Progenitor cell of endocrine pancreas (in vitro differentiated cells): ENCODE data around the gene SORCS2. TPM values are rescaled to one million over a fixed set of nuclear protein-coding genes. Genes with fewer than 3 reads are reported as not detected.

Experiments
- DNase-seq: peaks from one replicate; pipeline ENCODE4 v3.0.0; 2021; ENCODE audit warnings: low spot score; ENCODE audit not compliant: unreplicated experiment
- H3K27ac Mint-ChIP-seq: 2 replicates; pipeline ENCODE4 v1.8.0; 2021; ENCODE audit warnings: mild to moderate bottlenecking, moderate library complexity, mixed read lengths
- H3K27me3 Mint-ChIP-seq: 2 replicates; pipeline ENCODE4 v1.8.0; 2021; ENCODE audit warnings: mixed read lengths
- H3K36me3 Mint-ChIP-seq: 2 replicates; pipeline ENCODE4 v1.8.0; 2022; ENCODE audit warnings: mixed read lengths; ENCODE audit not compliant: insufficient read depth
- H3K4me1 Mint-ChIP-seq: 2 replicates; pipeline ENCODE4 v1.8.0; 2021; ENCODE audit warnings: low read depth, mixed read lengths
- H3K4me3 Mint-ChIP-seq: 2 replicates; pipeline ENCODE4 v1.8.0; 2021; ENCODE audit warnings: low read depth, mild to moderate bottlenecking, moderate library complexity, mixed read lengths
- H3K9me3 Mint-ChIP-seq: 2 replicates; pipeline ENCODE4 v1.8.0; 2021; ENCODE audit warnings: low read depth, mixed read lengths
- total RNA-seq: library from RNA; stranded (reverse); gene quantifications from 2 replicates; pipeline ENCODE4 v1.2.1, GENCODE V29; 2021
- TF ChIP-seq, protein P1 (sequence below): fragments of 200-600 bp; sonication (generic); IDR thresholded peaks from one replicate; pipeline ENCODE4 v1.5.0; 2021; ENCODE audit warnings: antibody characterized with exemption, mild to moderate bottlenecking; ENCODE audit not compliant: unreplicated experiment

Gene SORCS2
- total RNA-seq, 1 donor from 2014 or later, result 2.2 TPM

DNA sequence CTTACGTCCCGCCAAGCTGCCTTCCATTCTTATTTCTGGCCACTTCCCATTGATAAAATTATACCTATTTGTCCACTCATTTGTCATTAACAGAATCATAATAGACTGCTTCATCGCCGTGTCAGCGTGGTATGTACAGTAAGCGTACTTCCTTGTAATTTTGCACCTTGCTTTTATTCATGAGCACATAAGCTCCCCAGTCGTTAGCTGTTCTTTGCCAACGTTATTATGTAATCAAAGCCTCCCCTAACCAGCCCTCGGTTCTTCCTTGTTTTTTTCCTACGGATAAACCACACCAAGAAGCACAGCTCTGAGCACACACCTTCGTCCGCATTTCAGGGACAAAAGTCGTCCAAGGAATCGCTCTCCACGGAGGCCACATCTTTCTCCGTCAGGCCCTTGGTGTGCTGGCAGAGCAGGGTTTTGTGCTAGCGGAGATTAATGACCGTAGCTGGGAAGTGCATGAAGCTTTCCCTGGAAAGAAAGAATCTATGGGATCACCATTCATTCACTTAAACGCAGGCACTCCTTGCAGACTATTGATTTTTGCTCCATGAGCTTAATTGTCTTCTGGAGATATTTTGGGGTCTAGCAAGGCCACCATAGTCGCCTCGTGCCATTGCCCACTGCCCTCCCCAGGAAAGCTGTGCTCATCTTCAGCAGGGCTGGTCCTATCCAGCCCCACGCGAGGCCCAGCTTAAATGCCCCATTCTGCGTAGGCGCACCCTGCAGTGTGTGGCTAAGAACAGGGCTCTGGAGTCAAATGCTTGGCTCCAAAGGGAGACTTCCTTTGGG lies 443.3 kb downstream of the SORCS2 start:
- H3K36me3 Mint-ChIP-seq, result no peaks in the 10 kb centered on the region
- TF ChIP-seq, protein P1, sequence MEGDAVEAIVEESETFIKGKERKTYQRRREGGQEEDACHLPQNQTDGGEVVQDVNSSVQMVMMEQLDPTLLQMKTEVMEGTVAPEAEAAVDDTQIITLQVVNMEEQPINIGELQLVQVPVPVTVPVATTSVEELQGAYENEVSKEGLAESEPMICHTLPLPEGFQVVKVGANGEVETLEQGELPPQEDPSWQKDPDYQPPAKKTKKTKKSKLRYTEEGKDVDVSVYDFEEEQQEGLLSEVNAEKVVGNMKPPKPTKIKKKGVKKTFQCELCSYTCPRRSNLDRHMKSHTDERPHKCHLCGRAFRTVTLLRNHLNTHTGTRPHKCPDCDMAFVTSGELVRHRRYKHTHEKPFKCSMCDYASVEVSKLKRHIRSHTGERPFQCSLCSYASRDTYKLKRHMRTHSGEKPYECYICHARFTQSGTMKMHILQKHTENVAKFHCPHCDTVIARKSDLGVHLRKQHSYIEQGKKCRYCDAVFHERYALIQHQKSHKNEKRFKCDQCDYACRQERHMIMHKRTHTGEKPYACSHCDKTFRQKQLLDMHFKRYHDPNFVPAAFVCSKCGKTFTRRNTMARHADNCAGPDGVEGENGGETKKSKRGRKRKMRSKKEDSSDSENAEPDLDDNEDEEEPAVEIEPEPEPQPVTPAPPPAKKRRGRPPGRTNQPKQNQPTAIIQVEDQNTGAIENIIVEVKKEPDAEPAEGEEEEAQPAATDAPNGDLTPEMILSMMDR, result no peak
- H3K27ac Mint-ChIP-seq, result no peak overlapping the region
- DNase-seq, result no peak
- H3K27me3 Mint-ChIP-seq, result peaks cover 17% of the 10 kb centered on the region
- H3K4me1 Mint-ChIP-seq, result peaks cover 4% of the 10 kb centered on the region
- no peak overlapping the region for H3K4me3 Mint-ChIP-seq
- no peaks in the 10 kb centered on the region for H3K9me3 Mint-ChIP-seq

DNA sequence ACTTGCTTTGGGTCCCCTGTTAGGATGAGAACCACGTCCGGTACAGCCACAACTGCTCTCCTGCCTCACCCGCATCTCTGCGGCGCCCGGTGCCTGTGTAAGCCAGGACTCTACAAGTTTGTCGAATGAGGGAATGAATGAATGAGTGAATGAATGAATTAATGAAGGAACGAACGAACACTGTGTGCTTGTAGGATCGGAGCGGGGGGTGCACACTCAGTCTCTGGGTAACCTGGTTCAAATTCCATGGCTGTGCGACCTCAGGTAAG lies 443.8 kb downstream of the SORCS2 start:
- no peak overlapping the region for H3K27ac Mint-ChIP-seq
- H3K27me3 Mint-ChIP-seq, result peaks cover 18% of the 10 kb centered on the region
- H3K36me3 Mint-ChIP-seq, result no peaks in the 10 kb centered on the region
- TF ChIP-seq, protein P1, result no peak
- no peak for DNase-seq
- peaks cover 4% of the 10 kb centered on the region for H3K4me1 Mint-ChIP-seq
- H3K4me3 Mint-ChIP-seq, result no peak overlapping the region
- no peaks in the 10 kb centered on the region for H3K9me3 Mint-ChIP-seq

DNA sequence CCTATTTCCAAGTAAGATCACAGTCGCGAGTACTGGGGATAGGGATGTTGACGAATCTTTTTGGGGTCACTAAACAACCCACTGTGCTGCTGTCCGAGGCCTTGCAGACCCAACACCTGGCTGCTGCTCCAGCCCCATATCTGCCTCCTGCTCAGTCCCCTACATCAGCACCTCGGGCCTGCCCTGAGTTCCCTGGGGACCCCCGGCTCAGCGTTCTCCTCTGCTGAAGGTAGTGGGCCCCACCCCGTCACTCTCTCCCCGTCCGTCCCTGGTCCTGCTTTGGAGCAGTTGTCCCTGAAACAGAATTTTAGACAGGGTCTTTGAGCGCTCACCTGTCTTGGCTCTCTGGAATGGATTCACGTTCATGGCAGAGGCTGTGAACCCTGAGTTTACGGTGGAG lies 444.8 kb downstream of the SORCS2 start:
- Mint-ChIP-seq H3K36me3 (no peaks in the 10 kb centered on the region), H3K9me3 (no peaks in the 10 kb centered on the region), H3K4me1 (peaks cover 4% of the 10 kb centered on the region), H3K4me3 (no peak overlapping the region), H3K27ac (no peak overlapping the region), H3K27me3 (peaks cover 20% of the 10 kb centered on the region)
- no peak for DNase-seq
- TF ChIP-seq, protein P1, result no peak

DNA sequence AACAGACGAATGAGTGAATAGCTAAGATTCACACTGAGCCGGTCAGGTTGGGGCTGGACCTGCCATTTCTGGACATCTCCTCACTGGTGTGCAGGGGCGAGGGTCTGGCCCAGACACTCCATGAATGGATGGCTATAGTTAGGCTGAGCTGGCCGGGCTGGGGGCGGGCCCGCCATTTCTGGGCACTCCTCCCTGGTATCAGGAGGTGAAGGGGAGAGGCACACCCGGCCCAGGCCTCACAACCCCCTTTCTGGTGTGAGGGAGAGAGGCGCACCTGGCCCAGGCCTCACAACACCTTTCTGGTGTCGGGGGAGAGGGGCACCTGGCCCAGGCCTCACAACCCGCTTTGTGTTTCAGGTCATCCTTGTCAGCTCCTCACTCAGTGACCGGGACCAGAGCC lies 445.6 kb downstream of the SORCS2 start:
- H3K36me3 Mint-ChIP-seq, result no peaks in the 10 kb centered on the region
- peaks cover 11% of the 10 kb centered on the region for H3K27me3 Mint-ChIP-seq
- H3K27ac Mint-ChIP-seq, result no peak overlapping the region
- peaks cover 4% of the 10 kb centered on the region for H3K4me1 Mint-ChIP-seq
- no peak overlapping the region for H3K4me3 Mint-ChIP-seq
- no peaks in the 10 kb centered on the region for H3K9me3 Mint-ChIP-seq
- TF ChIP-seq, protein P1, result no peak
- DNase-seq, result no peak

DNA sequence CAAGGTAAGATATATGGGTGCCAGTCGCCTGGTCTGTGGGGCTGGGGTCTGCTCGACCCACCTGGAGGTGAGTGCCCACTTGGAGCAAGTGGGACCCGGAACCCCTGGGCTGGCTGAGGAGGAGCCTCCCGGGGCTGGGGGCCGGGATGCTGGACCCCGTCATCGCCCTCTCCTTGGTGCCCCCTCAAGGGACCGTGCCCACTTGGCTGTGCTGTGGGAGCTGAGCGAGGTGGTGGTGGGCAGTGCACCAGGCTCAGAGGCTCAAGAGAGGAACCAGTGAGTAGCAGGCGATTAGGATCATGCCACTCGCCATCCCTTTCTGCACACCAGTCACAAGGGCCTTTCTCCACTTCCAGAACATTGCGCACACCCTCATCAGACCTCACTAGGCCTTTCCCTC lies 446.2 kb downstream of the SORCS2 start:
- no peak for DNase-seq
- no peaks in the 10 kb centered on the region for H3K9me3 Mint-ChIP-seq
- peaks cover 4% of the 10 kb centered on the region for H3K4me1 Mint-ChIP-seq
- TF ChIP-seq, protein P1, result no peak
- H3K27me3 Mint-ChIP-seq, result peaks cover 9% of the 10 kb centered on the region
- H3K27ac Mint-ChIP-seq, result no peak overlapping the region
- H3K4me3 Mint-ChIP-seq, result no peak overlapping the region
- H3K36me3 Mint-ChIP-seq, result no peaks in the 10 kb centered on the region
